Aortic smooth muscle cell (primary cell): ENCODE results near the gene IGFL4. TPM values are rescaled to one million over a fixed set of nuclear protein-coding genes. Genes with fewer than 3 reads are reported as not detected.

ENCODE experiments used
- total RNA-seq: library from RNA; depleted of rRNA; stranded (reverse); fragments of >200 nt; gene quantifications from 2 replicates; pipeline ENCODE4 v1.2.3, GENCODE V29; 2014

The IGFL4 gene
- 0.06 TPM in 1 of 2 replicates, not detected in the other for total RNA-seq

GRCh38 chr19:46040952-46041500 lies at the start of gene IGFL4:
TSS of gene IGFL4 (minus strand) at chr19:46041002. CDS start at chr19:46040962, 40 bp downstream.

GRCh38 chr19:46022431-46023310 lies 18.1 kb downstream of the IGFL4 start, which contains the start of gene PGLYRP1:
TSS of gene PGLYRP1 (minus strand) at chr19:46023053. CDS start at chr19:46023021, 32 bp downstream.

GRCh38 chr19:45994998-45995714 lies 45.6 kb downstream of the IGFL4 start, which contains the start of gene CCDC61:
TSS of gene CCDC61 (plus strand) at chr19:45995467. CDS start at chr19:46003019, 7,552 bp downstream.

Other genes starting within 250 kb of the IGFL4 start
- gene DMWD, start 248.2 kb downstream of the IGFL4 start, total RNA-seq: 32.6 and 34.7 TPM in 2 replicates
- gene RSPH6A, start 225.7 kb downstream of the IGFL4 start, total RNA-seq: 0.12 and 0.13 TPM in 2 replicates
- gene SYMPK, start 177.9 kb downstream of the IGFL4 start, total RNA-seq: 25.2 and 29.5 TPM in 2 replicates
- gene FOXA3, start 176.7 kb downstream of the IGFL4 start, total RNA-seq: not detected in 2 replicates
- gene IRF2BP1, start 154.9 kb downstream of the IGFL4 start, total RNA-seq: 17.8 and 21.4 TPM in 2 replicates
- 0.53 and 1.1 TPM in 2 replicates for gene MYPOP, start 138.4 kb downstream of the IGFL4 start, total RNA-seq
- not detected in 2 replicates for gene NANOS2, start 126.2 kb downstream of the IGFL4 start, total RNA-seq
- 0.12 and 0.13 TPM in 2 replicates for gene NOVA2, start 67.1 kb downstream of the IGFL4 start, total RNA-seq
- 4.8 and 6.2 TPM in 2 replicates for gene CCDC61, start 45.5 kb downstream of the IGFL4 start, total RNA-seq
- not detected in 2 replicates for gene PGLYRP1, start 17.9 kb downstream of the IGFL4 start, total RNA-seq
- gene IGFL3, start 83.7 kb upstream of the IGFL4 start, total RNA-seq: not detected in 2 replicates
- not detected in 2 replicates for gene IGFL2, start 107.2 kb upstream of the IGFL4 start, total RNA-seq
- not detected in 2 replicates for gene IGFL1, start 188.7 kb upstream of the IGFL4 start, total RNA-seq